Astrocyte (in vitro differentiated cells and primary cell): ENCODE measurements around the gene RAB40C. TPM values are rescaled to one million over a fixed set of nuclear protein-coding genes. Genes with fewer than 3 reads are reported as not detected.

Source experiments
- DNase-seq: peaks from one replicate; pipeline ENCODE4 v3.0.0-alpha.2; 2010; ENCODE audit warnings: low read depth
- FAIRE-seq: peaks from 2 replicates; lab custom pipeline; 2011; peaks lifted over from hg19 to GRCh38; lab: Jason Lieb, UNC
- H2AFZ ChIP-seq: 2 replicates; pipeline ENCODE4 v1.6.0; 2012; ENCODE audit warnings: low read depth, low read length, inconsistent platforms
- H3K27ac ChIP-seq: 2 replicates; pipeline ENCODE4 v1.5.1; 2011; ENCODE audit warnings: low read depth, low read length, inconsistent platforms
- H3K27me3 ChIP-seq: 2 replicates; pipeline ENCODE4 v1.6.0; 2011; ENCODE audit warnings: low read length, inconsistent platforms; ENCODE audit not compliant: insufficient read depth
- H3K36me3 ChIP-seq: 2 replicates; pipeline ENCODE4 v1.5.1; 2011; ENCODE audit warnings: low read length, inconsistent platforms; ENCODE audit not compliant: insufficient read depth
- H3K4me1 ChIP-seq: 2 replicates; pipeline ENCODE4 v1.5.1; 2011; ENCODE audit warnings: low read length, inconsistent platforms; ENCODE audit not compliant: insufficient read depth
- H3K4me2 ChIP-seq: 2 replicates; pipeline ENCODE4 v1.6.0; 2012; ENCODE audit warnings: low read length, inconsistent platforms
- H3K4me3 ChIP-seq: 2 replicates; pipeline ENCODE4 v1.5.1; 2011; ENCODE audit warnings: low read depth, mild to moderate bottlenecking, low read length, inconsistent platforms; ENCODE audit not compliant: insufficient read depth
- H3K79me2 ChIP-seq: 2 replicates; pipeline ENCODE4 v1.6.0; 2012; ENCODE audit warnings: mild to moderate bottlenecking, low read length, inconsistent platforms; ENCODE audit not compliant: insufficient read depth
- H3K9ac ChIP-seq: 2 replicates; pipeline ENCODE4 v1.6.0; 2012; ENCODE audit warnings: mild to moderate bottlenecking, low read length, inconsistent platforms
- H3K9me3 ChIP-seq: 2 replicates; pipeline ENCODE4 v1.5.1; 2012; ENCODE audit warnings: low read depth, mild to moderate bottlenecking, low read length, inconsistent platforms; ENCODE audit not compliant: insufficient read depth
- H4K20me1 ChIP-seq: 2 replicates; pipeline ENCODE4 v1.6.0; 2012; ENCODE audit warnings: low read length, inconsistent platforms; ENCODE audit not compliant: insufficient read depth
- H3K27ac Mint-ChIP-seq: one replicate; pipeline ENCODE4 v1.8.0; 2021; ENCODE audit warnings: mild to moderate bottlenecking, mixed read lengths; ENCODE audit not compliant: unreplicated experiment
- H3K27me3 Mint-ChIP-seq: one replicate; pipeline ENCODE4 v1.8.0; 2021; ENCODE audit warnings: low read depth, mixed read lengths; ENCODE audit not compliant: unreplicated experiment
- H3K36me3 Mint-ChIP-seq: one replicate; pipeline ENCODE4 v1.8.0; 2021; ENCODE audit warnings: low read depth, mixed read lengths; ENCODE audit not compliant: unreplicated experiment
- H3K4me1 Mint-ChIP-seq: one replicate; pipeline ENCODE4 v1.8.0; 2021; ENCODE audit warnings: low read depth, mixed read lengths; ENCODE audit not compliant: unreplicated experiment
- H3K4me3 Mint-ChIP-seq: one replicate; pipeline ENCODE4 v1.8.0; 2021; ENCODE audit warnings: mild to moderate bottlenecking, moderate library complexity, mixed read lengths; ENCODE audit not compliant: unreplicated experiment
- H3K9me3 Mint-ChIP-seq: one replicate; pipeline ENCODE4 v1.8.0; 2021; ENCODE audit warnings: mild to moderate bottlenecking, mixed read lengths; ENCODE audit not compliant: unreplicated experiment
- CTCF ChIP-seq: IDR thresholded peaks from 2 replicates; pipeline ENCODE4 v1.5.1; 2011; ENCODE audit warnings: low read depth, mild to moderate bottlenecking, inconsistent platforms, low read length, moderate library complexity; ENCODE audit not compliant: insufficient read depth
- EZH2 ChIP-seq: IDR thresholded peaks from 2 replicates; pipeline ENCODE4 v1.6.1; 2012; ENCODE audit warnings: mild to moderate bottlenecking, low read length, inconsistent platforms; ENCODE audit not compliant: insufficient read depth
- total RNA-seq: library from RNA; stranded (reverse); gene quantifications from 2 replicates; pipeline ENCODE4 v1.2.1, GENCODE V29; 2021

RAB40C gene
- total RNA-seq, 1 donor from 2014 or later, result 13.0 TPM

DNA sequence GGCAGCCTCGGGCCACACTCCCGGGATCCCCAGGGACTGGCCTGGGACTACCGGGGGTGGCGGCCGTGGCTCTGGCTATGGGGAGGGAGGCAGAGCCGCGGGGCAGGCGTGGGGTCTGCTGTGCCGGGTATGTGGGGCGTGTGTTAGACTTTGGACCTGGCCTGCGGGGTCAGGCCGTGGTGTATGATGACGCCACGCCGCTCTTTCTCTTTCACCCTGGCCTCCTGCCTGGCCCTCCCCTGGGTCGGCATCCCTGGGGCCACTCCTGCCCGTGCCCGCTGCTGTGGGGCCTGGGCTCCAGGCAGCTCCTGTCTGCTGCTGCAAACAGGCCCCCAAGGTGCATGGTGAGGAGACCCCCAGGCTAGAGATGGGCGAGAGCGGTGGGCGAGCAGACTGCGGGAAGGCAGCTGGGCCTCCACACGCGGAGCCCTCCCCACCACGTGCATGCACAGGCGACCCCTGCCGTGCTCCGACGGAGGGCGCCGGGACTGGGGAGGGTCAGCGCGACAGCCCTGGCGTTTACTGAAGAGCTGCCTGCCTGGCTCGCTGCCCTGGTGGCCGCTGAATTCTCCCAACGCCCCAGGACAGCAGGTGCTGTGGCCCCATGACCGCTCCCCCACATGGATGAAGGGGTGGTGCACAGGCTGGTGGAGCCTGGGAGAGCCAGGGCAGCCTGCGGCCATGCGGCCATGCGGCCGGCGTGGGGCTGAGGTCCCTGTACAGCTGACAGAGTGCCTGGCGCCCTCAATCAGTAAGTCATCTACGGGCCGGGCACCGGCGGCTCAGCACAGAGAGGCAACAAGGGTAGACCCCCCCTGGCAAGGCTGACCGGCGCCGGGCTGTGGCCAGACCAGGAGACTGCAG lies 46.3 kb upstream of the RAB40C start:
- H3K9me3 Mint-ChIP-seq, result no peaks in the 10 kb centered on the region
- H3K4me3 Mint-ChIP-seq, result no peak overlapping the region

GRCh38 chr16:544517-544916 lies 45.3 kb upstream of the RAB40C start:
- Histone ChIP-seq H3K27ac (no peak overlapping the region), H3K36me3 (no peaks in the 10 kb centered on the region), H3K4me1 (peaks cover 10% of the 10 kb centered on the region), H2AFZ (no peak overlapping the region), H4K20me1 (peaks cover 80% of the 10 kb centered on the region), H3K79me2 (peaks cover 73% of the 10 kb centered on the region), H3K4me3 (no peak overlapping the region), H3K9ac (no peak overlapping the region), H3K9me3 (no peaks in the 10 kb centered on the region), H3K27me3 (no peaks in the 10 kb centered on the region), H3K4me2 (no peak overlapping the region)
- Mint-ChIP-seq H3K27ac (no peak overlapping the region), H3K9me3 (no peaks in the 10 kb centered on the region), H3K4me3 (no peak overlapping the region), H3K36me3 (peaks cover 2% of the 10 kb centered on the region), H3K4me1 (no peaks in the 10 kb centered on the region), H3K27me3 (no peaks in the 10 kb centered on the region)
- TF ChIP-seq EZH2 (no peak), CTCF (no peak)
- FAIRE-seq, result no peak
- DNase-seq, result no peak

More for the DNA sequence above, 46.3 kb upstream of the RAB40C start:
- peaks cover 86% of the 10 kb centered on the region for H4K20me1 ChIP-seq
- no peaks in the 10 kb centered on the region for H3K9me3 ChIP-seq
- H3K4me1 Mint-ChIP-seq, result no peaks in the 10 kb centered on the region
- no peak overlapping the region for H3K27ac Mint-ChIP-seq
- H3K4me3 ChIP-seq, result no peak overlapping the region
- peaks cover 15% of the 10 kb centered on the region for H3K4me1 ChIP-seq
- FAIRE-seq (no peak), DNase-seq (no peak)
- no peak for TF ChIP-seq CTCF
- no peak overlapping the region for H3K9ac ChIP-seq
- no peaks in the 10 kb centered on the region for H3K36me3 ChIP-seq
- H3K4me2 ChIP-seq, result no peak overlapping the region
- H3K36me3 Mint-ChIP-seq, result peaks cover 2% of the 10 kb centered on the region
- H3K27me3 ChIP-seq, result no peaks in the 10 kb centered on the region
- no peak overlapping the region for H2AFZ ChIP-seq
- peaks cover 82% of the 10 kb centered on the region for H3K79me2 ChIP-seq
- no peaks in the 10 kb centered on the region for H3K27me3 Mint-ChIP-seq
- H3K27ac ChIP-seq, result no peak overlapping the region
